ENCODE measurements around the gene CRYBB1. TPM values are rescaled to one million over a fixed set of nuclear protein-coding genes. Genes with fewer than 3 reads are reported as not detected.

Gene CRYBB1
- total RNA-seq, 2 experiments from 2014 or later, result not detected

DNA sequence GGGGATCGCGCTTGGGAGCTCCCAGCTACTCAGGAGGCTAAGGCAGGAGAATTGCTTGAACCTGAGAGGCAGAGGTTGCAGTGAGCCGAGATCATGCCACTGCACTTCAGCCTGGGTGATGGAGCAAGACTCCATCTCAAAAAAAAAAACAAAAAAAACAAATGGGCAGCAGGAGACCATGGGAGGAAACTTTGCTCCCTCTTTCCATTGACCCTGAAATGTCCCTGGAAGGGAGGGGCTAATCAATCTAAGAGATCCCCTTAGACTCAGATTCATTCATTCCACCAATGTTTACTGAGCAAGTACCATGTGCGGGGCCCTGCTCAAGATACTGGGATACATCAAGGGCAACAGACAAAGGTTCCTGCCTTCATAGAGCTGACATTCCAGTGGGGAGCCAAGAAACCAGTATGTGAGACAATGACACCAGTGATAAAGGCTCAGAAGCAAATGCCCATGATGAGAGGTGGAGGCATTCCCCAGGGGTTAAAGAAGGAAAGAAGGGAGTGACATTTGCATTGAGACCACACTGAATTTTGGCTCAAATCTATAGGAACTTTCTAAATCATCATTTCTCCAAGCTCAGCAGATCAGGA is 67.8 kb downstream of the CRYBB1 start:
- no peak overlapping the region for H3K27ac Mint-ChIP-seq
- H3K4me3 Mint-ChIP-seq, result no peak overlapping the region
- ChIA-PET POLR2A (no interaction called here), CTCF (interaction anchor here (1.1 to 1.2 kb wide), 2 partner anchors 11 to 37 kb away, joined by 3 read pairs; no protein-coding TSS in a partner anchor)
- peaks cover 28% of the 10 kb centered on the region for H3K4me1 Mint-ChIP-seq
- H3K9me3 Mint-ChIP-seq, result peaks cover 6% of the 10 kb centered on the region
- H3K27me3 Mint-ChIP-seq, result no peaks in the 10 kb centered on the region
- no peak for DNase-seq
- H3K36me3 Mint-ChIP-seq (ENCODE audit: low read depth), result peaks cover 19% of the 10 kb centered on the region

Small RNA genes within 50 kb of the gene (microRNA-seq; reads per million reads assigned to microRNA genes)
- gene MIR548J (ENCODE audit: borderline microRNAs expressed, borderline replicate concordance), result 12.2 reads per million, percentile 42 among the genes with 10 or more reads in this experiment

Other genes starting within 250 kb of the CRYBB1 start
- gene ASPHD2, start 188.8 kb downstream of the CRYBB1 start, total RNA-seq, result 1 to 10 TPM; 8.5 to 8.8 TPM
- gene HPS4, start 134.2 kb downstream of the CRYBB1 start, total RNA-seq, result 10 to 100 TPM; 32.0 to 35.3 TPM
- gene SRRD, start 134.2 kb downstream of the CRYBB1 start, total RNA-seq, result 10 to 100 TPM; 17.9 to 19.1 TPM
- gene TFIP11, start 105.6 kb downstream of the CRYBB1 start, total RNA-seq, result 10 to 100 TPM; 52.5 to 58.5 TPM
- 10 to 100 TPM; 25.9 to 26.3 TPM for gene TPST2, start 27.9 kb downstream of the CRYBB1 start, total RNA-seq
- gene CRYBA4, start 3.9 kb upstream of the CRYBB1 start, total RNA-seq, result not detected
- 10 to 100 TPM; 37.8 to 44.4 TPM for gene MIAT, start 39.6 kb upstream of the CRYBB1 start, total RNA-seq